ENCODE data around the gene PLEKHG2.

PLEKHG2 gene

DNA sequence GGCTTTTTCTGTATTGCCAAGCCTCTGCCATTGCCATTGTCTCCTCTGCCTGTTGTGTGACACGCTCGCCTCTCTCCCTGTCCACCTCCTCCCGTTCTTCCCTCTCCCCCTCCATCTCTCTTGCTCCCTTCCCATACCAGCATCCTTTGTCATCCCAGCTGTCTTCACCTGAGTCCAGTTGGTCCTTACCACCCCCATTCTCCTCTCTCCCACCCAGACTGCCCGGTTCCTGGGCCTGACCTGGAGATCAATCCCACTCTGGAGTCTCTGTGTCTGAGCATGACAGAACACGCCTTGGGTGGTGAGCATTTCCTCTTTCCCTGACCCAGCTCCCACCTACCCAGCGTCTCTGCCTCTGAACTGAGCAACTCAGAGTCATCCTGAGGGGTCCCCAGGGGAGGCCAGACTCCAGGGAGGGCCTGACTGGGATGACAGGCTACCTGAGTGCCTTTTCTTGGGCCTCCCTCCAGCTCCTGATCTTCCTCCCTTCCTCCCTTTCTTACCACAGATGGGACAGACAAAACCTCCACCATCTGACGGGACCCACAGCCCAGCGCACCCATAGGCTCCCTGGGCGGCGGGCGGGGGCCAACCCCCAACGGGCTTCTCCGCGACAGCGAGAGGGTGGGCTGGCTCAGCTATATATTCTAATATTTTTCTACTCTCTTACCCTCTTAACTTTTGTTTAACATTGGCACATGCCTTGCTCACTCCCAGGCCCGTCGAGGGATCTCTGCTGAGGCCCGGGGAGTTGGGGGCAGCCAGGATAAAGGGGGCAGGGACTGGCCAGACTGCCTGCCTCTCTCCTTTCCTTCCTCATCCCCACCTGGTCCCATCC is 29.3 kb upstream of the PLEKHG2 start:
- DNase-seq: no peak

DNA sequence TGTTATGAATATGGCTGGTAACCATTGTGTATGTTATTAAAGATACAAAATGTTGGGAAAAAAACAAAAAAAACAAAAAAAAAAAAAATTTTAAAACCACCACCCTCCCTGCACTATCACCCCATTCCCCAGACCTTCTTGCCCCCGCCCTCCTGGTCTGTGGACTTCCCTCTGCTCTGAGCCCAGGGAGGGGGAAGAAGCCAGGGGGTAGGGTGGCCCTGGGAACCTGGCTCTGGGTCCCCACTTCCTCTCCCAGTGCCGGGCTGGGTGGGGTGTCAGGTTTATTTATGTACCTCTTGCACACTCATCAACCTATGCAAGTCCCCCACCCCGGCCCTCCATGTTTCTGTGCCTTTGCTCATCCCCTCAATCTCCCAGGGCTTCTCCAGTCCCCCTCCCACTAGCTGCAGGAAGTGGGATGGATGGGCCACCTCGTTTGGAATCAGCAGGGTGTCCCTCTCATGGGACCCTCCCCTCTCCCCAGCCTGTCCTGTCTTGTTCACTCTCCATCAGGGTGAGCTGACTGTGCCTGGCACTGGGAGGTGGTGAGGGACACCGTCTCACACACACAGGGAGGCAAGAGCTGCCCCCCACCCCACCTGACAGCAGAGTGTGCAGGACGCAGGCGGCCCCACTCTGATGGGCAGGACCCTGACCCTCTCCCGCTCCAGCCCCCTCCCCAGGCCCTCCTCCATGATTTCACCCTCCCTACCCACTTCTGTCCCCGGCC is 27.5 kb upstream of the PLEKHG2 start:
- no peak for DNase-seq

DNA sequence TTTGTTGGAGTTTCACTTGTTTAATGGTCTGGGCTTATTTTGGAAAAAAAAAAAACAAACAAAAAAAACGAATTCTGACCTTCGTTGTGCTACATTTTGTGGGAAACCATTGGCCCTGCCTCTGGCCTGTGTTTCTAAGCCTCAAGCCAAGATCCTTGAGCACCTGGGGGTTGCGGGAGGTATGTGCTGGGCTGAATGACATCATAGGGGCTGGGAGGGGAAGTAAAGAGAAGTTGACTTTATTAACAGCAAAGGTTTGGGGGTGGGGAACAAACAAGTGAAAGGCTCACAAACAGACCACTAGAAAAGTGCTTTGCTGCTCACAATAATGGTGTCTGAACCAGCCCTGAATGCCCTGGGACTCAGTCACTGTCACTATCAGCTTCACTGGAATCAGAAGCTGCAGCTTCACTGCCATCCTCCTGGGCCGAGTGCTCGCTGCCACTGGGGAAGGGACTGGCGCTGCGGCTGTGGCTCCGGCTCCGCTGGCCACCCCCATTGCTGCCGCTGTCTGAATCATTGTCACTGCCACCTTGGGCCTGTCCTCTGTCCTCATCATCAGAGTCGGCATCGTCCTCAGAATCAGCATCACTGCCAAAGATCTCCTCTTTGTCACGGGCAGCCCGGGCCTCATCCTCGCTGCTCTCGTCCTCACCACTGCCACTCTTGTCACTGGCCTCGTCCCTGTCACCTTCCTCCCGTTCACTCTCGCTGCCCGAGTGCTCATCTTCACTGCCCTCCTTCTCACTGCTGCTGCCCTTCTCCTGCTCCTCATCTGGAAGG is 26.6 kb upstream of the PLEKHG2 start:
- no peak for DNase-seq

DNA sequence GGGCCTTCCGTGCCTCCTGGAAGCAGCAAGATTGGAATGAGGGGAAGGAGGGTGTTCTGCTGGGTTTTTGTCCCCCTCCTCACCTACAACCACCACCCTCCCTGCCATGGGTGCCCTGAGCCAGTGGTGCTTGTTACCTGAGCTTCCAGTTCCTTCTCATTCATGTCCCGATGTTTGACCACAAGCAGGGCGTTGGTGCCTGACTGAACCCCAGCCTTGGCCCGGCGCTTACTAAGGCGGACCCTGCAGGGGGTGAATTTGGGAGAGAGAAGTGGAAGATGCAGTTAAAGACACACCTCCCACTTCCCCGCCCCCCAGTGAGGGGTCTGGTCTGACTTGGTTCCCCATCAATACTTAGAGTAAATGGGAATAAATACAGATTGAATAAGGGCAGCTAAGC is 25.9 kb upstream of the PLEKHG2 start:
- no peak for DNase-seq

DNA sequence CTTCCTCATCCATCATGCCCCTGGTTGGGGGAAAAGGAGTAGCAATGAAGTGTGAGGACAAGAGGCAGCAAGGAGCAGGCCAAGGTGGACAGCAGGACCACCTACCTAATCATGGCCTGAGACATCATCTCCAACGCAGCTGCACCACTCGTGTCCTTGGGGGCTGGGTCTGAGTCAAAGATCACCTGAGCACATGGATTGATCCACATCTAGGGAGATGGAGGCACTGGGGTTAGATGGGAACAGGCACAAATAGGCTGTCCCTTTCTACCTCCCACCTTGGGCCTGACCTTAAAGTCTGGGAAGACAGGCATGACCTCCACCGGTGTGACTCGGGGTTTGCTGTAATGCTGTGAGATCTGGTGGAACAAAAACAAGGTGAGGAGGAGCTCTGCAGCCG is 23.8 kb upstream of the PLEKHG2 start:
- DNase-seq: no peak

DNA sequence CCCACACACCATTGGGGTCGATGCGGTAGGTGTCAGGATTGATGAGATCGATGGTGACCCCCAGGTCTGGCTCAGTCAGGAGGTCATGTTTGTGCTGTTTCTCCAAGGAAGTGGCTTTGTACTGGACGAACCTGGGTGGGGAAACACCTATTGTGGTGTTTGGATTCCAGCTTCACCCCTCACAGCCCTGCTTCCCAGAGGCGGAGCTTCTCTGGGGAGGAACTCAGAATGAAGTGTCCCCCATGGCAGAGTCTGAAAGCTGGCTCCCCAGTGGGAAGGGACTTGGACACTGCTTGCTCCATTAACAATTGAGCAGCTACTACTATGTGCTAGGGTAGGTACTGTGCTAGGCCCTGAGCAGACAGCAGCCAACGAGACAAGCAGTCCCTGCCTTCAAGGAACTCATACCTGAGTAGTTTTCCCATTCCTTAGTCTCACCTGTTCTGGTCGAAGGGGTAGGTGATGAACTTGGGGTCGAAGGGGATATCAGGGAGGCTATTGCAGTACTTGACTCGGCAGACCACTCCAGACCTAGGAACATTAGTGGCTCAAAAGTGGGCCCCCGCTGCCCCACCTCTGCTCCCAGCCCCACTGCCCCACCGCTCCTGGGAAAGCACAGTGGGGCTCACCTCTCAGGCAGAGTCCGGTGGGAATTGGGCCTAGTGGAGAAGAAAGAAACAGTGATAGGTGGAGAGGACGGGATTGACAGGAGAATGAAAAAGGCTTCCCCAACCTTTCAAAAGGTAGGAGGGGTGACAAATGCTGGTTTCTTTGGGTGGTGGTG is 22.6 kb upstream of the PLEKHG2 start:
- DNase-seq: no peak

DNA sequence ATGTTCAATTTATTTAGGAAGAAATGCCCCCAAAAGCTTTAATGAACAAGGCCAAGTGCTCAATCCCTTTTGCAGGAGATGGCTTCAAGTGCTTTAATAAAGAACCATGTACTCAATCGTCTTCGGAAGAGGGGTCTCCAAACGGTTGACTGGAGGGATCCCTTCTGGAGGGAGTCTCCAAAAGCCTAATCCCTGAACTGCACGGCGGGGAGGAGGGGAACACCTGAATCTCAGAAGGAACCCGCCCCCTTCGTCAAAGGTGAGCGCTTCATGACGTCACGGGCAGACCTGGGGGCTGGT is 22.1 kb upstream of the PLEKHG2 start:
- DNase-seq: no peak

DNA sequence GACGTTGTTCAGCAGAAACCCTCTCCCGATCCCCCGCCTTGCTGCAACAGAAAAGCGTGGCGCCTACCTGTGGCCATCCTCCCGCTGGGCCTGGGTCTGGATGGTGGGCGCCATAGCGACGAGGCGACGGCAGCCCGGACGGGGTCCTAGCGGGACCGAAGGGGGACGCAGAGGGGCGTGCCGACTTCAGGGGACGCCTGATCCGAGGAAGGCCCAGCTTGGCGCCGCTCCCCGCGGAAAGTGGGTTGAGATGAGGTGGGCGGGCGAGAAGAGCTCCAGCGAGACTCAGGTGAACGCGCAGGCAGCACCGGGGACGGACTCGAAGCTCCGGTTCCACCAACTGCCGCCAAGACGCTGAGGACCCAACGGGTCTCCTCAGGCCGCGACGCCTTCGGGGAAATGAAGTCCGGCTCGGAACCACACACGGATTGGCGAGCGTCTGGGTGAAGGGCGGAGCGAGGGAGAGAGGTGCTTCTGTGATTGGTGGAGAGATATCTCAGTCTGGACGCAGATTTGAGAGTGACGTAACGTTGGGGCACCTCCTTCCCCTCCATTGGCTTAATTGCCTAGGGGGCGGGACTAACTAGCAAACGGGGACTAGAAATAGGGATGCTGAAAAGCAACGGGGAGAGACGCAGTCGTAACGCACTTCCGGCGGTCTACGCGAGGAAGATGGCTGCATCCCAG is 21.6 kb upstream of the PLEKHG2 start, which contains the start of the genes MED29 and PAF1:
Gene MED29, plus strand, starts transcription at position 628 of the 687 bp plus-strand sequence. Its CDS starts 45 bp downstream, at position 673.
Gene PAF1, minus strand, starts transcription at position 356 of the 687 bp plus-strand sequence. Its CDS starts 242 bp downstream, at position 114.
- DNase-seq: peak; percentile 67 to 99 (median 97)

DNA sequence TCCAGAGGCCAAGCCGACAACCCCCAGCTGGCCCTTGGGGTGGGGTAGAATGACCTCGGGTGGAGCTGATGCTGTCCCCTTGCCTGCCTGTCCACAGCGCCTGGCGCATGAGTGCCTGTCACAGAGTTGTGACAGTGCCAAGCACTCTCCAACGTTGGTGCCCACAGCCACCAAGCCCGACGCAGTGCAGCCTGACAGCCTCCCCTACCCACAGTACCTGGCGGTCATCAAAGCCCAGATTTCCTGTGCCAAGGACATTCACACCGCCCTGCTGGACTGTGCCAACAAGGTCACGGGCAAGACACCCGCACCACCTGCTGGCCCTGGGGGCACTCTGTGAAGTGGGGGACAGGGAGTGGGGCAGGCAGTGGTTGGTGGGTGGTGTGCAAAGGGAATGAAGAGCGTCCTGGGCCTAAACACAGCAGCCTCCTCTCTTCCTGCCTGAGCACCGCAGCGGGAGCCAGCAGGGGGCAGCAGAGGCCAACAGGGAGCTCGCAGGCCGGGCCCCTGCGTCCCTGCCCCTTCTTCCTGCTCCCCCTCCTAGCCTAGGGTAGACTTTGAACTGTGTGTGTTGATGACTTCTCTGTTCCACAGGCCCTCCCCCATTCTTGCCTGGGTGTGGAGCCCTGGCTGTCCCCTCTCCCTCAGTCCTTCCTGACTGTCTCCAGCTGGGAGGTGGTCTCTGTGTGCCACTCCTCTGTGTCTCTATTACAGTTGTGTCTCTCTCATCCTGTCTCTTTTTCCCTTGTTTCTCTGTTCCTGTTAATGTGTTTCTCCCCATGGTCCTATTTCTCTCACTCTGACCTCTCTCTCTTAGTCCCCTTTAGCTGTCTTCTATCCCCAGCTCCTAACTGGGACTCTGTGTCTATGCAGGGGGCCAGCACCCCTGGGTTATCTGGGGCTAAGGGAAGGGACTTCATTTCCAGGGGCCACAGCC is 14.8 kb upstream of the PLEKHG2 start:
- DNase-seq: peak in 49 of 56 donors; percentile 25 to 88 (median 64)

DNA sequence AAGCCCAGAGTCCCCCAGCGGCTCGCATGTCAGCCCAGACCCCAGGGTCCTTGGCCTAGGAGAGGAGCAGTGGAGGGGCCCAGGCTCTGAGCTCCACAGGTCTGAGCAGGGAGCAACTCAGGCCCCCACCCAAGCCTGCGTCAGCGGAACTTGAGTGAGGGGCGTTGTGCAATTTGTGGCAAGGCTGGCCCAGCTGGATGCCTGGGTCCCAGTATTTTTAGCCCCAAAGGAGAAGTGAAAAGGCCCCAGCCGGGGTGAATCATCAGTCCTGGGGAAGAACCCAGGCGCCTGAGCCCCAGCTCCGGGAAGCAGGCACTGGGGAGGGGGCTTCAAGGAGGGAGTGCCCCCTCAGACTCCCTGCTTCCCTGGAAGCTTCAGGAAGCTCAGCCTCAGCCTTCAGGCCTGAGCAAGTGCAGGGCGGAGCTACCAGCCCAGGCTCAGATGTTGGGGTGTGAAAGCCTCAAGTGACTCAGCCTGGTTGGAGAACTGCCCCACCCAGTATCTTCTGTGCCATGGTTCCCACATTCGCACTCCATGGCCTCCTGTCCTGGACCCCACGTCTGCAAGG is 14.1 kb upstream of the PLEKHG2 start:
- peak in 19 of 56 donors; percentile 7 to 46 (median 24) for DNase-seq

DNA sequence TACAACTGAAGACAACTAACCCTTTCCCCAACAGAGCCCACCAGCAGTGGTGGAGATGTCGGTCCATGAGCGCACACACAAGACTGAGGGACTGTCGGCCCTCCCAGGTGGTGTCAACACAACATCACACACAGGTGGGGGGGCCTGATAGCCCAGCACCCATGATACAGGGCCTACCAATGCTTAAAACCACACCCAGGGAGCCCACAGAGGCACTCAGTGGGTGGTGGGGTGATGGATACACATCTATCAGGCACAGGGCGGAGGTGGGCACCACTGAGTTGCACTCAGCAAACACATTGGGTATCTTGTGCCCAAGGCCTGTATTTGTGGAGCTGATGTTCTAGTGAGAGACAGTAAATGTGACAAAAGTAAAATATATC is 12.8 kb upstream of the PLEKHG2 start:
- DNase-seq: no peak

DNA sequence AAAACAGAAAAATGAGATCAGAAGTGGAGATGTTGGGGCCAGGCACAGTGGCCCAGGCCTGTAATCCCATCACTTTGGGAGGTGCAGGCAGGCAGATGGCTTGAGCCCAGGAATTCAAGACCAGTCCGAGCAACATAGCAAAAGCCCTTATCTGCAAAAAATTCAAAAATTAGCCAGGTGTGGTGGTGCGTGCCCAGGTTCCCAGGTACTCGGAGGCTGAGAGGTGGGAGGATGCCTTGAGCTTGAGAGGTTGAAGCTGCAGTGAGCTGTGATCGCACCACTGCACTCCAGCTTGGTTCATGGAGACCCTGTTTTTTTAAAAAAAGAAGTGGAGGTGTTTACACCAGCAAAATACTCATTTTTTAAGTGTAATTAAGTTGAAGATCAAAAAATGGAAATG is 12.4 kb upstream of the PLEKHG2 start:
- no peak for DNase-seq

DNA sequence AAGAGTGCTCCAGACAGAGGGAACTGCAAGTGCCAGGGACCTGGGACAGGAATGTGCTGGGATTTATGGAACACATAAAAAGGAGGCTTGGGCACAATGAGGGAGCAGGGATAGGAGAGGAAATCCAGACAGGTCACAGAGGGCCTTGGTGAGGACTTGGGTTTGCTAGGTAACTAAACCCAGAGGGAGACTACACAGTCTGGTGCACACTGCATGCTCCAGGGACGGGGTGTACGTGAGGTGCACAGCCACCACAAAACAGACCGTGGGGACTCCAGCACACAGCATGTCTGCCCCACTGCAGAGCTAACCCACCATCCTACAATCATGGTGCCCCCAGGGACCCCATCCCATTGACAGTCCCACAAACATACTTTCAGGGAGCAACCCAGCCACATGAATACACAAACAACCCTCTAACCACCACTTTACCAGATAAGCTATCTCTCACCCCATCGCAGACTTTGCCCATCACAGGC is 11.4 kb upstream of the PLEKHG2 start:
- DNase-seq: no peak

DNA sequence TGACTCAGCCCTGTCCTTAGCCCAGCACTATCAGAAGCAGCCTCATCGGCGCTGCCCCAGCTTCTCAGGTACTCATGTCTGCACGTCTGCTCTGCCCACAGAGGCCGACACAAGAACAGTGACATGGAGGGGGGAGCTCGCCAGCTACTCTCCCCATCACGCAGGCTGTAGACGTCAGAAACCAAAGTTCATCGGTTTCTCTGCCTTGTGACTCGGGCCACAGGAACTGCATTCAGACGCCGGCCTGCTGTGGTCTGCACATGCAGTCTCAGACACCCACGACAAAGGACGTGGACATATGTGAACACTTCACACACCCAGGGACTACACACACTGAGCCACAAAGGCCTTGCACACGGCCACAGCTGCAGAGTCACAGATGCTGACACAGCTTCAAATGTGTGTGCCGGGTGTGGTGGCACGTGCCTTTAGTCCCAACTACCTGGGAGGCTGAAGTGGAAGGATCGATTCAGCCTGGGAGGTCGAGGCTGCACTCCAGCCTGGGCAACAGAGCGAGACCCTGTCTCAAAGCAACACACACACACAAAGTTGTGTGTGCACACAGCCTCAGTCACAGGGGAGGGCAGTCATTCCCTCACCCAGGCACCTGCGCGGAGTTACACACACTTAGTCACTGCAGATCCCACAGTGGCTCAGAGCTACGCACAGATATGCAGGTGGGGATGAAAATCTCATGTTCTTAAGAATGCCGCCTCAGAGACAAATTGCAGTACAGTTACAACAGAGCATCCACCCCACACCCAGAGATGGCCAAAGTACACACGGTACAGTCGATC is 10.7 kb upstream of the PLEKHG2 start:
- DNase-seq: peak in 21 of 56 donors; percentile 19 to 69 (median 36)

DNA sequence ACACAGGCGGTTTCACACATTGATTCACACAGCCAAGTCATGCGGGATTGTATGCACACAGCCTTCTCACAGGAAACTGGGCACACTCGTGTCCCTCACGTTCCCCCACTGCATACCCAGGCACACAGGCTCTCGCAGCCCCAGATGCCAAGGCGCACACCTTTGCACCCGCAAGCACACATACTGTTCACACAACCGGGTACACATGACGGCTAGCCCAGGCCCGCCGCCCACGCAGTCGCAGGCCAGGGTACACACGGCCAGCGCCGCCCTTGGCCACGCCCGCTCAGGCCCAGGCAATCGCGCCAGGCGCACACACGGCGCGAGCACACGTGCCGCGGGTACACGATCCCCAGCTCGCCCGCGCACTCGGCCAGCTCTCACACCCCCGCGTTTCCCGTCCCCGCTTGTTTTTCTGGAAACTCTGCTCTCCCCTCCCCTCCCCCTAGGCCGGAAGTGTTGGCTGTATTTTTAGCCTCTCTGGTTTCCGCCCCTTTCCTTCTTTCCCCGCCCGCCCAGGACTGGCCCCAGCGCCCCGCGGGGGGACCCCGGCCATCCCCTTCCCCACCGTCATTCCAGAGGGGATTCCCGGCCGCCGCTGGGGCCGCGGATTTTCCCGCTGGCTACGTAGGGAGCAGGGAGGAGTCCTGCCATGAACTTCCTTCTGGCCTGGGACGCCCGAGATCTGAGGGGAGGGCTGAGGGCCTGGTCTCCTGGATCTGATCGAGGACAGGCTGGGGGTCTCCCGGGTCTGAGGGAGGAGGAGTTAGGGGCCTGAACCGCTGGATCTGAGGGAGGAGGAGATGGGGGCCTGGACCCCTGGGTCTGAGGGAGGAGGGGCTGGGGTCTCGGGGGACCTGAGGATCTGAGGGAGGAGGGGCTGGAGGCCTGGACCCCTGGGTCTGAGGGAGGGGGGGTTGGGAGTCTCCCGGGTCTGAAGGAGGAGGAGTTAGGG is 9.8 kb upstream of the PLEKHG2 start:
- peak in 50 of 56 donors; percentile 22 to 90 (median 56) for DNase-seq
